SK-N-SH (cell line): ENCODE measurements around the gene DDAH1. TPM values are rescaled to one million over a fixed set of nuclear protein-coding genes. Genes with fewer than 3 reads are reported as not detected.
A peak's percentile ranks its signal among the peaks of the same experiment; 100 is the strongest.

Experiments
- CTCF ChIA-PET: fragments of 300-600, 350-600 bp; formaldehyde crosslinking; extraction: SDS; loops from one replicate; lab custom pipeline; 2021; lab: Yijun Ruan, JAX
- POLR2A ChIA-PET: fragments of 350-600 bp; sonication (Branson Sonifier 250); formaldehyde crosslinking; extraction: SDS; loops from one replicate; lab custom pipeline; 2020; ENCODE audit warnings: antibody characterized with exemption, inconsistent platforms; lab: Yijun Ruan, JAX
- DNase-seq: peaks from one replicate; pipeline ENCODE4 v3.0.0; 2012
- H2AFZ ChIP-seq: fragments of 200-600 bp; sonication (generic); 2 replicates; pipeline ENCODE4 v1.8.1; 2016; ENCODE audit warnings: antibody characterized with exemption, mild to moderate bottlenecking, low read depth
- H3F3A ChIP-seq: fragments of 200-600 bp; sonication (generic); replicated peaks from 2 replicates; pipeline ENCODE3; 2016; ENCODE audit warnings: antibody characterized with exemption, mild to moderate bottlenecking; ENCODE audit not compliant: insufficient read depth
- H3K27ac ChIP-seq, 2 experiments: fragments of 200-500 bp in 1 of 2; fragments of 200-600 bp in 1 of 2; sonication (Bioruptor generic) in 1 of 2; sonication (generic), shearing (Covaris generic) in 1 of 2; 2 replicates each; pipeline versions ENCODE4 v1.5.1 to v1.6.1; 2014 to 2016; ENCODE audit warnings: low read depth in 2 of 2, inconsistent platforms in 1 of 2, low read length in 1 of 2, mild to moderate bottlenecking in 1 of 2, mixed read lengths in 1 of 2
- H3K27me3 ChIP-seq: fragments of 200-600 bp; sonication (generic), shearing (Covaris generic); 2 replicates; pipeline ENCODE4 v1.6.1; 2016; ENCODE audit warnings: mixed run types; ENCODE audit not compliant: insufficient read depth
- H3K36me3 ChIP-seq, 2 experiments: fragments of 200-500 bp in 1 of 2; fragments of 200-600 bp in 1 of 2; sonication (Bioruptor generic) in 1 of 2; sonication (generic) in 1 of 2; replicated peaks in 1 of 2; 2 replicates each; pipeline versions ENCODE3 to v1.5.1; 2014 to 2016; ENCODE audit warnings: low read length in 1 of 2, mild to moderate bottlenecking in 1 of 2; ENCODE audit not compliant: insufficient read depth in 2 of 2, control insufficient read depth in 1 of 2
- H3K4me1 ChIP-seq, 2 experiments: fragments of 200-500 bp in 1 of 2; fragments of 200-600 bp in 1 of 2; sonication (Bioruptor generic) in 1 of 2; sonication (generic), shearing (Covaris generic) in 1 of 2; 2 replicates each; pipeline versions ENCODE4 v1.5.1 to v1.6.1; 2014 to 2016; ENCODE audit warnings: low read depth in 1 of 2, low read length in 1 of 2, mixed run types in 1 of 2; ENCODE audit not compliant: insufficient read depth in 2 of 2, control insufficient read depth in 1 of 2
- H3K4me2 ChIP-seq: fragments of 200-600 bp; sonication (generic), shearing (Covaris generic); 2 replicates; pipeline ENCODE4 v1.6.1; 2017; ENCODE audit warnings: mixed run types
- H3K4me3 ChIP-seq, 2 experiments: fragments of 200-500 bp in 1 of 2; fragments of 200-600 bp in 1 of 2; sonication (Bioruptor generic) in 1 of 2; sonication (generic), shearing (Covaris generic) in 1 of 2; 2 replicates each; pipeline versions ENCODE4 v1.5.1 to v1.8.1; 2014 to 2016; ENCODE audit warnings: low read depth in 2 of 2, inconsistent platforms in 1 of 2, low read length in 1 of 2, mild to moderate bottlenecking in 1 of 2, mixed read lengths in 1 of 2, moderate library complexity in 1 of 2
- H3K79me2 ChIP-seq: fragments of 200-600 bp; sonication (generic); 2 replicates; pipeline ENCODE4 v1.8.1; 2017; ENCODE audit warnings: mild to moderate bottlenecking; ENCODE audit not compliant: insufficient read depth
- H3K9ac ChIP-seq: fragments of 200-600 bp; sonication (generic); 2 replicates; pipeline ENCODE4 v1.6.1; 2017; ENCODE audit warnings: mixed run types
- H3K9me2 ChIP-seq: fragments of 200-600 bp; sonication (generic); 2 replicates; pipeline ENCODE4 v1.6.1; 2017; ENCODE audit warnings: mixed run types
- H3K9me3 ChIP-seq: fragments of 200-600 bp; sonication (generic); 2 replicates; pipeline ENCODE4 v1.6.1; 2017; ENCODE audit warnings: mixed run types, mild to moderate bottlenecking, moderate library complexity
- H4K20me1 ChIP-seq: fragments of 200-600 bp; sonication (generic); 2 replicates; pipeline ENCODE4 v1.6.1; 2017; ENCODE audit warnings: mild to moderate bottlenecking, mixed run types; ENCODE audit not compliant: insufficient read depth
- CTCF ChIP-seq: fragments of 200-600 bp; sonication (generic); IDR thresholded peaks from 2 replicates; pipeline ENCODE4 v1.6.1; 2017; ENCODE audit warnings: antibody characterized with exemption, mild to moderate bottlenecking, moderate library complexity
- ELF1 ChIP-seq: IDR thresholded peaks from 2 replicates; pipeline ENCODE4 v1.4.0; 2012
- EZH2phosphoT487 ChIP-seq: fragments of 200-600 bp; sonication (generic); IDR thresholded peaks from 2 replicates; pipeline ENCODE4 v1.6.1; 2017; ENCODE audit warnings: low read depth, mixed run types, mild to moderate bottlenecking, antibody characterized with exemption, moderate library complexity, borderline replicate concordance
- FOXJ3 ChIP-seq: sonication (generic); formaldehyde crosslinking; IDR thresholded peaks from 2 replicates; pipeline ENCODE4 v1.5.1; 2020; ENCODE audit warnings: mild to moderate bottlenecking, missing genetic modification reagents
- FOXM1 ChIP-seq: IDR thresholded peaks from 2 replicates; pipeline ENCODE4 v1.4.0; 2012; ENCODE audit warnings: low read depth, mild to moderate bottlenecking
- GABPA ChIP-seq: IDR thresholded peaks from 2 replicates; pipeline ENCODE4 v1.4.0; 2012; ENCODE audit warnings: low read depth, mild to moderate bottlenecking
- GATA2 ChIP-seq: sonication (generic); formaldehyde crosslinking; IDR thresholded peaks from 2 replicates; pipeline ENCODE4 v1.5.0; 2020; ENCODE audit warnings: mild to moderate bottlenecking, missing genetic modification reagents
- MEF2A ChIP-seq: IDR thresholded peaks from 2 replicates; pipeline ENCODE4 v1.4.0; 2012; ENCODE audit warnings: low read depth, borderline replicate concordance
- MXI1 ChIP-seq: IDR thresholded peaks from 2 replicates; pipeline ENCODE4 v1.6.1; 2012; ENCODE audit warnings: mild to moderate bottlenecking, low read depth, low read length, improper control_type of control experiment
- PBX3 ChIP-seq: IDR thresholded peaks from 2 replicates; pipeline ENCODE4; 2012
- POLR2AphosphoS5 ChIP-seq: IDR thresholded peaks from 2 replicates; pipeline ENCODE4 v1.6.1; 2012; ENCODE audit warnings: low read depth, low read length
- REST ChIP-seq: IDR thresholded peaks from 2 replicates; pipeline ENCODE4 v1.6.1; 2012; ENCODE audit warnings: mild to moderate bottlenecking, low read depth, low read length, moderate library complexity
- RFX5 ChIP-seq: IDR thresholded peaks from 2 replicates; pipeline ENCODE4 v1.6.1; 2012; ENCODE audit warnings: mild to moderate bottlenecking, improper control_type of control experiment, low read length
- SIN3A ChIP-seq: IDR thresholded peaks from 2 replicates; pipeline ENCODE4 v1.6.1; 2012; ENCODE audit warnings: low read depth, mild to moderate bottlenecking, low read length, moderate library complexity, borderline replicate concordance
- SMC3 ChIP-seq: IDR thresholded peaks from 2 replicates; pipeline ENCODE4 v1.6.1; 2012; ENCODE audit warnings: low read depth, low read length, improper control_type of control experiment
- TEAD4 ChIP-seq: IDR thresholded peaks from 2 replicates; pipeline ENCODE4 v1.4.0; 2012; ENCODE audit warnings: mild to moderate bottlenecking, borderline replicate concordance; ENCODE audit not compliant: insufficient read depth
- YY1 ChIP-seq: IDR thresholded peaks from 2 replicates; pipeline ENCODE4 v1.4.0; 2012; ENCODE audit warnings: low read depth, mild to moderate bottlenecking
- WGBS: methylation state at CpG from one replicate; pipeline ENCODE4 v1.1.6; 2017; ENCODE audit warnings: low lambda C conversion rate; 5-methylcytosine and 5-hydroxymethylcytosine counted together
- polyA plus RNA-seq, 3 experiments: library from polyadenylated mRNA; depleted of rRNA; stranded (reverse); fragments of >200 nt; gene quantifications; 2 replicates each; pipeline ENCODE4 v1.2.3, GENCODE V29; 2012
- TF ChIP-seq, protein P1 (sequence below): fragments of 150-350 bp; IDR thresholded peaks from 2 replicates; pipeline ENCODE4 v1.6.1; 2016; ENCODE audit warnings: mild to moderate bottlenecking, low read depth, low read length

The DDAH1 gene
- polyA plus RNA-seq, 1 of the 3 experiments (the other 2 are of a cell fraction), result 64.3 TPM

GRCh38 chr1:85311818-85312217 lies 153.1 kb downstream of the DDAH1 start:
- no peak for DNase-seq
- Histone ChIP-seq H3K9ac (no peak overlapping the region), H2AFZ (no peak overlapping the region), H4K20me1 (no peaks in the 10 kb centered on the region), H3K9me2 (no peaks in the 10 kb centered on the region), H3K4me1 (peaks cover 23 to 38% of the 10 kb centered on the region in 2 experiments), H3K27me3 (no peaks in the 10 kb centered on the region), H3K9me3 (no peaks in the 10 kb centered on the region), H3K4me3 (no peak overlapping the region), H3K36me3 (no peaks in the 10 kb centered on the region), H3K27ac (peak overlapping the region in 1 of 2 experiments; percentile 35; a peak in 2 of 4 replicates), H3K79me2 (peaks cover 33% of the 10 kb centered on the region), H3F3A (peaks cover 51% of the 10 kb centered on the region), H3K4me2 (no peak overlapping the region)
- 94% methylated on average over 2 of the region's 2 CpGs for WGBS
- ChIA-PET POLR2A (no interaction called here), CTCF (interaction anchor here (1.1 kb wide), 1 partner anchor 380 kb away, joined by 3 read pairs; no protein-coding TSS in a partner anchor)
- TF ChIP-seq YY1 (no peak), POLR2AphosphoS5 (no peak), TEAD4 (no peak), ELF1 (no peak), MXI1 (no peak), FOXJ3 (CRISPR knock-in tag) (no peak), PBX3 (no peak), EZH2phosphoT487 (no peak), CTCF (no peak), SMC3 (no peak), MEF2A (no peak), RFX5 (no peak), GATA2 (CRISPR knock-in tag) (no peak), GABPA (no peak), SIN3A (no peak), FOXM1 (no peak), REST (no peak)
- TF ChIP-seq, protein P1, sequence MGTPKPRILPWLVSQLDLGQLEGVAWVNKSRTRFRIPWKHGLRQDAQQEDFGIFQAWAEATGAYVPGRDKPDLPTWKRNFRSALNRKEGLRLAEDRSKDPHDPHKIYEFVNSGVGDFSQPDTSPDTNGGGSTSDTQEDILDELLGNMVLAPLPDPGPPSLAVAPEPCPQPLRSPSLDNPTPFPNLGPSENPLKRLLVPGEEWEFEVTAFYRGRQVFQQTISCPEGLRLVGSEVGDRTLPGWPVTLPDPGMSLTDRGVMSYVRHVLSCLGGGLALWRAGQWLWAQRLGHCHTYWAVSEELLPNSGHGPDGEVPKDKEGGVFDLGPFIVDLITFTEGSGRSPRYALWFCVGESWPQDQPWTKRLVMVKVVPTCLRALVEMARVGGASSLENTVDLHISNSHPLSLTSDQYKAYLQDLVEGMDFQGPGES, result no peak
